Gastrocnemius medialis (tissue), 4 donors: Measurements from ENCODE around the gene NKTR.

Experiments used
- CTCF ChIP-seq, 5 experiments: fragments of 450-650 bp in 3 of 5; fragments of 200-600 bp in 2 of 5; sonication (generic) in 2 of 5; IDR thresholded peaks in 4 of 5; conservative IDR thresholded peaks in 1 of 5; 1 replicate in 4 of 5; 2 replicates in 1 of 5; pipeline ENCODE4 v1.5.1; 2016 to 2019; ENCODE audit warnings: antibody characterized with exemption in 5 of 5, mild to moderate bottlenecking in 3 of 5, moderate library complexity in 3 of 5
- POLR2A ChIP-seq, 2 donors: fragments of 450-650 bp; IDR thresholded peaks; one replicate each; pipeline ENCODE4 v1.6.1; 2017; ENCODE audit warnings: antibody characterized with exemption in 2 of 2, mild to moderate bottlenecking in 2 of 2, moderate library complexity in 2 of 2

GRCh38 chr3:42612928-42613327 lies 12.4 kb downstream of the NKTR start:
- TF ChIP-seq CTCF (IDR thresholded peaks at IDR 0.05 in 4 of 5, conservative IDR thresholded peaks at IDR 0.05 in 1 of 5) (no peak), POLR2A (IDR thresholded peaks at IDR 0.05) (no peak)
